H54 (cell line): ENCODE data around the gene SLC7A11.

Experiments used
- DNase-seq: peaks from one replicate; pipeline ENCODE4 v3.0.0; 2011; ENCODE audit warnings: low spot score, mixed read lengths; ENCODE audit not compliant: insufficient read length
- FAIRE-seq: peaks from 3 replicates; lab custom pipeline; 2011; peaks lifted over from hg19 to GRCh38; lab: Jason Lieb, UNC
- POLR2A ChIP-seq: IDR thresholded peaks from 2 replicates; pipeline ENCODE4 v1.6.1; 2011; ENCODE audit warnings: low read depth, mild to moderate bottlenecking, low read length

Gene SLC7A11

DNA sequence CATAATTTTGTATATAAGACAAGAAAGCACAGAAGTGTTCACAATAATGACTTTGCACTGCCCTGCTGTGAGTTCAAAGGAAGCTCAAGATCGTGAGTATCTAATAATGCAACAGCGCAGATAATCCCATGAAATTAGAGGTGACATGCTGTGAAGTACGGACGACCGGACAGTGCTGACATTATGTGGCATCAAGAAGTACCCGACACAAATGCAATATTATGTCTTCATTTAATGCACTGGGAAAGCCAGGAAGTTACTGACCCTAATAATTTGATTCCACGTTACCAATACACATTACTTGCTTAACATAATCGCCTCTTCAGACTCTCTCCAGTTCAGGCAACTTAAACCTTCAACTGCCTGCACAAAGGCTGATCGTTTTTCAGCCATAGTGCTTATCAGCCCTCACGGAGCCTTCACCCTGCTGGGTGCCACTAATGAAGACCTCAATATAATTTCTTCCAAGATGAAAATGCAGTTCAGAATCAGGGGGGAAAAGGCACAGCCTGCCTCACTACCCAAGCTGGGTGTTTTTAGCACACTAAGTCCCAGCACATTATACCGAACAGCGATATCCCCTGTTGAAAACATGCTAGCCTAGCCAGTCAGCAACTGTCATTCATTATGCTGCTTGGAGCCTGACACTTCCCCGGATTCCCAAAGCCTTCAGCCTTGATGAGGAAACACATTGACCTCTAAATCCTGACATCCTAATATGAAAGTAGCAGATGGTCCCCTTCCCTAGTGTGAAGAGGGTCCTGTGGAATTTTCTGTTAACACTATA is 56.1 kb downstream of the SLC7A11 start:
- TF ChIP-seq POLR2A = no peak
- no peak for FAIRE-seq
- no peak for DNase-seq

DNA sequence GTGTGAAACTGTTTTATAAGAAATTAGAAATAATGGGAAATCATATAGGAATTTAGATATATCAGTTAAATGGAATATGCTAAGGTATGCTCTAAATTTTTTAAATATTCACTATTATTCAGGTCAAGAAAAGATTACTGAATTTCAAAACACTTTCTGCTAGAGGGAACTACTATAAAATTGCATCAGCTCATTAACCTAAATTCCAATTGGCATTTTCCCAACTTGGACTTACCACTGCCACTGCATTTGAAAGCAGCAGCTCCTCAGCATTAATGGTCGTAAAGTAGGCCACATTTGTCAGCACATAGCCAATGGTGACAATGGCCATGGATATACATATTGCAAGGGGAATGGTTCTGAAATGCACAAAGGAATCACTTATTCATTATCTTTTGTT is 57.3 kb downstream of the SLC7A11 start:
- FAIRE-seq (no peak), DNase-seq (no peak)
- TF ChIP-seq POLR2A = no peak

DNA sequence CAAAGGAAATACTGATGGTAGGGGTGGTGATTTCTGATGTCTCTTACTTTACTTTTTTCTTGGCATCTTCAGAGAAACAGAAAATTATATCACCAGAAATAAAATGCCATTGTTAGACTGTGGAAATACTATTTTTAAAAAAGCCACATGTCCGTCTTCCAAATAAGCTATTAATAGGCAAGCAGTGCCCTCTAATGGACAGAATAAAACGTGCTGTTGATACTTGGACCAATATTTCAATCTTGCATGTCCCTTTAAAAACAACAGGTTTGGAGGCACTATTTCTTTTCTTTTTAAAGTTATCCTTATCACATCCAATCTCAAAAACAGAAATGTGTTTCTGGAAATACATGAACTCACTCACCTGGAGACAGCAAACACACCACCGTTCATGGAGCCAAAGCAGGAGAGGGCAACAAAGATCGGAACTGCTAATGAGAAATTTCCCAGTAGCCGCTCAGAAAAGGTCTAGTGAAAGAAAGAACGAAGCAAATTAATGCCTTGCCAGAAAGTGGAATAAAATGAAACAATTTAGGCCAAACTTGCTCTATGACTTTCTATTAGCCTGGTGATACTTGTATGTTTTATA is 59.2 kb downstream of the SLC7A11 start:
- TF ChIP-seq POLR2A = no peak
- DNase-seq (no peak), FAIRE-seq (no peak)

DNA sequence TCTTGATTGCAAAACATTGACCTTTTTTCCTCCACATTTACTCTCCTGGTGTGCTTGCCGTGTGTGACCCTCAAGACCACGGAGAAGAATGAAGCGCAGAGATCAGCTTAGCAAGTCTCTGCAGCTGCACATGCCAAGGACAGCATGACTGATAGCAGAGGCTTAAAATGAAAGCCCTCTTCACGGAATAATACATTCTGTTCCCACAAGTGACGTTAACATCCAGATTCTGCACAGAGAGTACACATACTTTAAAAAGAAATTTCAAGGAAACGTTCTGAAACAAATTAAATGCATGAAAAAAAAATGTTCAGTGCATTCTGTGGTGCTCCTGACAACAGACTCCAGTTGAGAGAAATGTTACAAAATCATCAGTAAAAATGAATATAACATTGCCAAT is 60.9 kb downstream of the SLC7A11 start:
- no peak for TF ChIP-seq POLR2A
- DNase-seq = no peak
- FAIRE-seq = no peak

DNA sequence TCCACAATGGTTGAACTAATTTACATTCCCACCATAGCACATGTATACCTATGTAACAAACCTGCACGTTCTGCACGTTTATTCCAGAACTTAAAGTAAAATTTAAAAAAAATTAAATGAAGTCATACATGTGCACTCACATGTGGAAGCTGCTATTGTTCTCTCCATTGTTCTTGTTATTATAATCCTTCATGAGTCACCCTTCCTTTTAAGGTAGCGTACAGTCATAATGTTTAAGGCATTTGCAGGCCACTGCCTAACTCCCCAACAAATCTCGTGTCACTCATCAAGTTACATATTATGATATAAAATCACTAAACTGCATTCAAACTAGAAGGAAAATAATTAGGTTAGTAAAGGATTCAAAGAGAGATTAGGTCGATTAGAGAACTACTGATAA is 63.6 kb downstream of the SLC7A11 start:
- DNase-seq = no peak
- no peak for FAIRE-seq
- TF ChIP-seq POLR2A = no peak

DNA sequence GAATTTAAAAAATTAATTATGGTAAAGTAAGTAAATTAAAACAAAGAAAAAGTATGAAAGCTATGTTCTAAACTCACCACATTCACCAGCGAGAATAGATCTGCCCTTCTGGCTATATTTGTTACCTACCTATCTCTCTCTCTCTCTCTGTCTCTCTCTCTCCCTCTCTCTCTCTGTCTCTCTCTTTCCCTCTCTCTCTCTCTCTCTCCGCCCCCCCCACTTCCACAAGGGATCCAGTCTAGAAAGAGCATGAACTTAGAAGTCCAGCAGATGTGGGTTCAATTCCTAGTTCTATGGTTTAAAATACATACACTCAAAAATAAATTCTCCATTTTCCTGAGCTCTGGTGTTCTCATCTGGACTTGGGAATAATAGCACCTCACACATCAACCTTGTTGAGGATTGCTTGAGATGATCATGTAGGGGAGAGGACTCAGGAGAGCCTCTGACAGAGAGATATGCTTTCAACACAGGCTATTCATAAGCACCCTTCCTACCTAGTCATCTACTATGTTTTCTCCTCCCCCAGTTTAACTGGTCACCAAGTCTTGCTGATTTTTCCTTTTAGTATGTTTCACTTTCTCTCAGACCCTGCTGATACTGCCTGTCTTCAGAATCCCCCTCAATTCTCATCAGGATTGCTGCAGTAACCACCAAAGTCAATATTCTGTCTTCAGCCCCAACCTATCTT is 64.7 kb downstream of the SLC7A11 start:
- DNase-seq (no peak), FAIRE-seq (no peak)
- no peak for TF ChIP-seq POLR2A

DNA sequence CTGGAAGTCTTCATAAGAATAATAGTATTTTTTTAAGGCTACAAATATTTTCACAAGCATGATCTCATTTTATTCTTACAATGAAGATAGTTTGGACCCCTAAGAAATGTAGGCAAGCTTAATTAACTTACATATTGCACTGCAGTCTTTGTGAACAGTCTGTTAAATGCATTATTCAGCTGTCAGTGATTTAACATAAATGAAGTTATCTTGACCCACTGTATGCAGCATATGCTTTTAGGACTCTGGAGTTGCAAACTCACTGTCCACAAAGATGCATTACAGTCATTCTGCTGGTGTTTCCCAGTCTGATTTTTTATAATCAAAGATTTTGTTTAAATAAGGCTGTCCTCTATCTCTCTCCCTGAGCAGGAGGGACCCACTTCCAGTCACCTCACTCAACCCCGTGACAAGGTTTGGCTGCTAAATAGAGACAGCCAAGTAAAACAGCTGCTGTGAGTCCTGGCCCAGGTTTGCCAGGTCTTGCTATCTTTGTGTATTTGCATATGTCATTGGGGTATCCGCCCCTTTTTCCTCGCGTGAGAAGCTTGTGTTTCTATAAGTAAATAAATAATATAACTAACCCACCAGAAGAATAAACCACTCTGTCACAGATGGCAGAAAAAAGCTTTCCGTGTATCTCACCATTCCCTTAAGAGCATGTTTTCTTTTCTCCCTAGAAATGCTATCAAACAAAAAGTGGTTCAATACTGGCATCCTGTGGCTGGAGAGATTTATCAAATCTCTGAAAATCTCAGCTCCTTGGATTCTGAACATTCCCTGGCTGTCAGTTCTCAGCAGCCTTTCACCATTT is 67.0 kb downstream of the SLC7A11 start:
- FAIRE-seq = no peak
- no peak for TF ChIP-seq POLR2A
- no peak for DNase-seq

DNA sequence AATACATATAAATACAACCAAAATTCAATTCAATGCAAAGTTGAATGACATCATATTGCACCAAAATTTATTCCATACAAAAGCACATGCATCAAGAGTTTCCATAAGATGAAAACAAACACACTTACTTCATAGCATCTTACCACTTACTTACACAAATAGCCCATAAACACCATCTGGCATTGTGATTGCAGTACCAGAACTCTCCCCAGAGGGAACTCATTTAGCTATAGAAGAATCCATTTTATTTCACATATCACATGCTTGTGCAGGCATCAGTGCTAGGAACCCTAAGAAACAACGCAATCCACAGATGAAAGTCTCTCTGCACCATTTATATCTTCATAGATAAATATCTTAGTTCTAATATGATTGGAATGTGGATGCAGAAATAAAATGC is 77.9 kb downstream of the SLC7A11 start:
- FAIRE-seq (no peak), DNase-seq (no peak)
- no peak for TF ChIP-seq POLR2A

DNA sequence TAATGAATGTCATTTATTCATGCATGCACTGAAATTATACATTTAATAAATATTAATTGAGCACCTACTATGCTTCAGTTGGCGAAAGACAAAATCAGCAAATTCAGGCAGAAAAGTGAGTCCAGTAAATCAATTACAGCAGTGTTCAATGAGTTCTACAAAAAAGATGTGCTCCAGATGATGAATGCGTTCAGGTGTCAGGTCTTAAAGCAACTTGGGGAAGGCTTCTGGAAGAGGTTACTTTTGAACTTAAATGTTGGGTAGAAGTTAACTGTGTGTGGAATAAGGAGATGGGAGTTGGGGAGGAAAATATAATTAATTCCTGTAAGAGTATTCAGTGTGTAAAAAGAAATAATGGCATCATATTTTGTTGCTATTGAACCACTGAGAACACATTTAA is 79.0 kb downstream of the SLC7A11 start:
- no peak for TF ChIP-seq POLR2A
- DNase-seq = no peak
- FAIRE-seq = no peak

DNA sequence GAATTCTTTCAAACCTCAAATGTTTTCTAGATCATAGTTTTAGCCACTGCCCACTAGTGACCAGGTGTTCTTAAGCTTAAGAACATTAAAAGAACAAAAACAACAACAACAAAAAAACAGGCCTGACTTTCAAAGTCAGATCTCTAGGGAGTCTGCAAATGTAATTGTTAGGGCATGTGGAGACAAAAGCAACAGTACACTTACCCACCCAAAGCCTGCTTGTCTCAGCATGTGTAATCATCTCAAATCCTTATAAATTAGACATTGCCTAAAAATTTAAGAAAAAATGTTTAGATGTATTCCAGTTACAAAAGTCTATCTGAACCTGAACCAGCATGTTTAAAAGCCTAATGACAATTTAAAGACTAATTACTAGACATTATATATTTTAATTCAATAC is 79.9 kb downstream of the SLC7A11 start:
- DNase-seq (no peak), FAIRE-seq (no peak)
- no peak for TF ChIP-seq POLR2A

DNA sequence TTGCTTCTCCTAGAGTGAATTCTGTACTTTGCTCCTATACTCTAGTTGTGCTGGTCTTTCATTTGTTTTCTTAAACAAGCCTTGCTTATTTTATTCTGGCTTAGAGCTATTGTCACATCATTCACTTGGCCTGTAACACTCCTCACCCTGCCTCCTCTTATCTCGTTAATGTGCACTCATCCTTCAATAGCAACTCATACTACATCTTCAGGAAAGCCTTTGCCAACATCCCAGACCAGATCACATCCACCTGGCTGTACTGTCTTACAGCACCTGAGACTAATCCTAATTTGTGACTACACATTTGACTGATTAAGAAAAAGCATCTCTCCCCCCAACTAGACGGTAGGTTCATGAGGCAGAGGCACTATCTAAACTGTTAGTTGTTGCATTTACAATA is 80.8 kb downstream of the SLC7A11 start:
- TF ChIP-seq POLR2A = no peak
- FAIRE-seq = no peak
- no peak for DNase-seq

DNA sequence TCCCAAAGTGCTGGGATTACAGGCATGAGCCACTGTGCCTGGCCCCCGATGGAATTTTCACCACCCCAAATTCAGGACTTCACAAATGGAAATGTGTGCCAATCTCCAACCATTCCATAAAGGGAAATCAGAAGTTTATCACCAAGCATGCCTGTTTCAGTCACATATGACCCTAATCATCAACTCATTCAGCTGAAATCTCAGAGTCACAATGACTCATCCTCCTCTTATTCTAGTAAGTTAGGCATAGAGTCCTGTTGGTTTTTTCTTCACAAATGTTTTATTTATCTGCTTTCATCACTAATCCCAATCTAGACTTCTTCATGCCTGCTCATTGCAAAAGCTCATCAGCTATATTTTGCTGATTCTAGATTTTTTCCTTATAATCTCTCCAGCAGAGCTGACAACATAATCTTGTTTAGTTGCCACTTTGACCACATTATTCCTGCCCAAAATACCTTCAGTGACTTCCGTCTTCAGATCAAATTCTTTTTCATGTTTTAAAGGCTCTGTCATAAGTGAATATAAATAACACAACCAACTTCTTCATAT is 83.3 kb downstream of the SLC7A11 start:
- DNase-seq (peak; percentile 0), FAIRE-seq (peak; percentile 23)
- no peak for TF ChIP-seq POLR2A

DNA sequence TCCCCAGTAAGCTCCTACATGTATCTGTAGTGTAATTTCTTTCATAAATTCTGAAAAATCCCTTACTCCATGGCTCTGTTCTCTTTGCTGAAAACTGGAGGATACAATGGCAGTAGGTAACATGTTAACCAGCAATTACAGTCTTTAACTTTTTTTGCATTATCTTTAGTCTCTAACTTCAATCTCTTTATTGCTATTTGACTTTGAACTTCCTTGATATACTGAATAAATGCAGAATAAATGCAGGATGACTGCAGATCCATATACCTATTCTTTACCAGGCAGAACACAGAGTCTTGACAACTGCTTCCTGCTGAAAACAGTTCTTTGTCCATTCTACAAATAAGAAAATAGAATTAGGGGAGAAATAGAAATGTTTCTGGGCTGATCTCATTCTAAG is 101.3 kb downstream of the SLC7A11 start:
- FAIRE-seq = no peak
- TF ChIP-seq POLR2A = no peak
- DNase-seq = no peak
